Endometrial microvascular endothelial cells (primary cell): ENCODE results near the gene KMT2C. TPM values are rescaled to one million over a fixed set of nuclear protein-coding genes. Genes with fewer than 3 reads are reported as not detected.

ENCODE experiments used
- in situ Hi-C: cut with HindIII; loops from 2 replicates; pipeline ENCODE4 v1.10.0; 2017; ENCODE audit warnings: low sequenced_read_pairs, low pct_unique_long_range_greater_than_20kb; ENCODE audit errors: inconsistent ontology term
- total RNA-seq: library from RNA; depleted of rRNA; stranded (reverse); fragments of >200 nt; gene quantifications from one replicate; pipeline ENCODE4 v1.2.3, GENCODE V29; 2015; ENCODE audit errors: inconsistent ontology term

KMT2C gene
- total RNA-seq, 1 donor from 2014 or later: 51.7 TPM

- in situ Hi-C loops: no loop called here
These were observed 330.6 kb downstream of the KMT2C start for GRCh38 chr7:152105205-152105604.

- in situ Hi-C loops: no loop called here
These were observed 332.1 kb downstream of the KMT2C start for GRCh38 chr7:152103691-152104090.

GRCh38 chr7:152103066-152103465, 332.7 kb downstream of the KMT2C start:
- in situ Hi-C loops: no loop called here

- in situ Hi-C loops: no loop called here
These were observed 338.5 kb downstream of the KMT2C start for GRCh38 chr7:152097330-152097729.

- in situ Hi-C loops: no loop called here
These were observed 340.0 kb downstream of the KMT2C start for GRCh38 chr7:152095771-152096170.

GRCh38 chr7:152093717-152094116, 342.1 kb downstream of the KMT2C start:
- in situ Hi-C loops: no loop called here

GRCh38 chr7:152090747-152091146, 345.1 kb downstream of the KMT2C start:
- in situ Hi-C loops: no loop called here

- in situ Hi-C loops: no loop called here
These were observed 346.6 kb downstream of the KMT2C start for GRCh38 chr7:152089183-152089582.

GRCh38 chr7:152086513-152086912, 349.3 kb downstream of the KMT2C start:
- in situ Hi-C loops: no loop called here

GRCh38 chr7:152085131-152085530, 350.7 kb downstream of the KMT2C start:
- in situ Hi-C loops: no loop called here

Other genes with a start within 250 kb of the KMT2C start
- 5.7 TPM for gene XRCC2, start 240.1 kb upstream of the KMT2C start, total RNA-seq